NCI-H1930 (cell line): ENCODE data around the gene ABCB8.
"Not testable (repeated sequence)": the region's sequence is repeated elsewhere in the genome, so short reads cannot be mapped to it uniquely, and the experiment has no call there.

Experiments
- DNase-seq, 2 experiments: peaks; one replicate each; lab custom pipeline; 2025; lab: John Stamatoyannopoulos, UW

ABCB8 gene

DNA sequence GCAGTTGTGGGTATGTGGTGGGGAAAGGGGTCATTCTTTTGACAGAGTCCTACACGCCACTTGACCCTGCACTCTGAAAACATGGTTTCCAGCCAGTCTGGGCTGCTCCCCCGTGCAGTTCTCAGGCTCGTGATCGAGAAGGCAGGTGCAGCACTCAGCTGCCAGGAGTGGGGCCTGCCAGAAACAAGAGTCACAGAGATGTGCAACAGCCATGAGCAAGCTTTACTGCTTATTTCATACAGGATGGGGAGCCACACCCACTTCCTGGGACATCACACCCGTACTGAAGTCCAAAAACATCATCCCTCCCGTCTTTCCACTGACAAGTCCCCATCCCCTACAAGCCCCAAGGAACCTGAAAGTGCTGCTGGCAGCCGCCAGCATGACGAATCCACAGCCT, 13.3 kb upstream of the ABCB8 start:
- DNase-seq, result no peak

DNA sequence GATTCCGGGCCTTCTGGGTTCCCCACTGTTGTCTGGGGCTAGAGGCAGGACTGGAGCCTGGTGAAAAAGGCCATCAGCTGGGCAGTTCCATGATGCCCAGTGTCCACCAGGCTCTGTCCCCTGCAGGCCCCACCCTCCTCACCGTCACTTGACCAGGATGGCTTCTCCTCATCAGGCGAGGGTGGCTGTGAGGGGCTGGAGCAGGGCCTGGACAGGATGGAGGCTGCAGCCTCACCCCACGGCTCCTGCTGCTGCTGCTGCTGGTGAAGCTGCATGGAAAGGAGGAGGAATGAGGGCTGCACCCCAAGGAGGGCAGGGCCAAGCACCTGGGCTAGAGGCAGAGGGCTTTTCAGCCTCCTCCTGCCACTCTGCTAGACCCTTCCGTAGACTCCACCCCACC, 12.3 kb upstream of the ABCB8 start:
- no peak for DNase-seq

DNA sequence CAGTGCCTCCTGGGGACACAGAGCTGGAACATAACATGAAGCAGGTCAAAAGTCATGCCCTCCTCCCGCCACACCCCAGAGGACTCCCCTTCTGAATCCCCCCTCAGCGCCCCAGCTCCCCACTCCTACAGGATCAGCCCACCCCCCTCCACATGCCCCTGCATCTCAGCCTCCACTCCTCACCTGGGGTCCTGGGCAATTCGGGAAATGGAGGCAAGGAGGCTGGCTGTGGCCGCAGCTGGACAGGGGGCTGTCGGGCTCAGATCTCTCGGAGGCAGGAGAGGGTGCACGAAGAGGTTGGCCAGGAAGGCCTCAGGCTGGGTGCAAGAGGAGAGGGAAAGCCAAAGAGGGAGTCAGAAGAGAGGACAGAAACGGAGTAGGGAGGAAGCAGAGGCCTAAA, 11.7 kb upstream of the ABCB8 start:
- no peak for DNase-seq

DNA sequence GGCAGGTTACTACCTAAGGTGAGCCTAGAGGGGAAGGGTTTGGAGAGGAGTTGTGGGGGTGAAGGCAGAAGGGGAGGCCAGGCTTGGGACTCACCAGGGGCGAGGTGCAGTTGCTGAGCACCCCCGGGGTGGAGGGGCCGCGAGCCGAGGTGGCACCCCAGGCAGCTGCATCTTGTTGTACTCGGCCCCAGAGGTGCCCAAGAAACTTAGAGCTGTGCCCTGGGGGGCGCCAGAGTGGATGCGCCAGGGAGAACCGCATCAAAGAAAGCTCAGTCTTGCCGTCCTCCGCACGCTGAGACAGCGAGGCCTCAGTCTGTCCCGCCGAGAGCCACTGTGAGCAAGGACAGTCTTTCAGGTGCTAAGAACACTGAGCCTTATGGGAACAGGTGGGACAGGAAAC, 11.3 kb upstream of the ABCB8 start:
- DNase-seq, result no peak

DNA sequence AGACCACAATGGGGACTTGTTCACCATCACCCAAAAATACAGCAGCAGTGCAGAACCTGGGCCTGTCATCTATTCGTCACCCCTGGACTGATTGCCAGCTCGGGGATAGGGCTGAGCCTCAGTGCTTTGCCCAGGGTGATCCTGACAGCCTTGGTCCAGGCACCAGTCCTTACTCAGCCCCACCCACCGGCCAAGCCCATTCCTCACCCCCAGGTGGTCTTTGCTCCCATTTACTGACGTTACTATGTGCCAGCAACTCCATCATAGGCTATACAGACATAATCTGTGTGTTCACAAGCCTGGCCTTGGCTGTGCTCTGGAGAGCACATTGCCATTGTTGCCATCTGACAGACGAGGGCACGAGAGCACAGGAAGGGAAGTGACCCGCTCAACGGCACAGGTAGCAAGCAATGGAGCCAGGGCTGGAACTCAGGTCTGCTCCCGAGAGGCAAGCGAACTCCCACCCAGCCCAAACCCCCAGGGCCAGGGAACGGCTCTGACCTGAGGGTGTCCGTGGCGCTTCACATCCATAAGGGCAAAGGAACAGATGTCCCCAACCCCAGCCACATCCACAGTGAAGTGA, 10.8 kb upstream of the ABCB8 start:
- no peak for DNase-seq

DNA sequence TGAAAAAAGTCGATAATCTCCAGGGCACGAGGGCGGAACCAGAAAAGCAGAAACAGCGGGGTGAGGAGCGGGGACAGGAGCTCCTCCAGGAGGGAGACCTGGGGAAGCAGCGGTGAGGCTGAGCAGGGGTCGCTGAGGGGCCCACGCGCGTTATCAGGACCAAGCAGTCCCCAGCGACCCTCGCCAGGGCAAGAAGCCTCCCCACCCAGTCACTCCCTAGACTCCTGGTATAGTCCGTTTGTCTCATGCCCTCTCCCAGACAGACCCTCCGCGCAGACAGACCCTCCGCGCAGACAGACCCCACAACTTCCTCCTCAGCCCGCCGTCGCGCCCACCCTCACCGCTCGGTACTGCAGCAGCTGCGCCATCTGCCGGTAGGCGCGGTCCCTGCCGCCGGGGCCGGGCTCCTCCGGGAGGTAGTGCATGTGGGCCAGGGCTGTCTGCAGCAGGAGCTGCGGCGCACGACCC, 10.3 kb upstream of the ABCB8 start:
- DNase-seq, result peak; percentile 53 to 81

DNA sequence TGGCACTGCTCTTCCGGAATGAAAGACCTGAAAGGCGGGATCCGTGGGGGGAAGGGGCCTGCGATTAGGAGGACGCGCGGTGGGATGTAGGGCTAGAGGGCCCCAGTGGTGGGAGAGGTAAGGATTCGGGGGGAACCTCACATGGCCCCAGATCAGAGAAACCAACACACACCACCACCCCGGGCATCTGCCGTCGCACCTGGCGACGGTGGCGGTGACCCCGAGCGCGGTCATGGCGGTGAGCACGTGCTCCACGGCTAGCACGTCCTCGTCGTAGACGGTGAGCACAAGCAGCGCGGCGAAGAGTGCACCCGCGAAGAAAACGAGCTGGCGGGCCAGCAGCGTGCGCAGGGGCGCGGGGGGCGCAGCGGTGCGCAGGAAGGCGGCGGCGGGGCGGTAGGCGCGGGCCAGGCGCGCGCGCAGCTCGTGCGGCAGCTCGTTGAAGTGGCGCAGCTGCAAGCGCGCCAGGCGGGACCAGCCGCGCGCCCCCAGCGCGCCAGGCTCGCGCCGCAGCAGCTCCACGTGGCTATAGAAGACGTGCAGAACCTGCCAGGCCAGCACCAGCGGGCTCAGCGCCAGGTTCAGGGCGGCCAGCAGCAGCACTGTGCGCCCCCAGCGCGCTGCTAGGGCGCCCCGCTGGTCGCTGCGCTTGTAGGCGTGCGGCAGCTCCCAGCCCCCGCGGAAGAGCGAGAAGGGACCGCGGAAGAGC, 9.7 kb upstream of the ABCB8 start:
- peak; percentile 68 to 75 for DNase-seq

DNA sequence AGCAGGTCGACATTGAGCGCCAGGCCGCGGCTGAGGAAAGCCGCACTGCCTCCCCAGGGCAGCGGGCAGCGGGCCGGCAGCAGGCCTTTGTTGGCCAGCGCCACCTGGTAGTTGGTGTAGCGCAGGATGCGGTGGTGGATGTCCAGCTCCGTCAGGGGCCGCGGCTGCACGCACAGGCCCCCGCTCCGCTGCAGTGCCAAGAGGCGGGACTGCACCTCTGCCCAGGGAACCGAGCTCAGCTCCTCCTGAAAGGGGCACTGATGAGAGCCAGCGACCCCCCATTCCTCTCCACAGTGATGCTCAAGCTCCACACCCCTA, 9.2 kb upstream of the ABCB8 start:
- DNase-seq, result no peak

DNA sequence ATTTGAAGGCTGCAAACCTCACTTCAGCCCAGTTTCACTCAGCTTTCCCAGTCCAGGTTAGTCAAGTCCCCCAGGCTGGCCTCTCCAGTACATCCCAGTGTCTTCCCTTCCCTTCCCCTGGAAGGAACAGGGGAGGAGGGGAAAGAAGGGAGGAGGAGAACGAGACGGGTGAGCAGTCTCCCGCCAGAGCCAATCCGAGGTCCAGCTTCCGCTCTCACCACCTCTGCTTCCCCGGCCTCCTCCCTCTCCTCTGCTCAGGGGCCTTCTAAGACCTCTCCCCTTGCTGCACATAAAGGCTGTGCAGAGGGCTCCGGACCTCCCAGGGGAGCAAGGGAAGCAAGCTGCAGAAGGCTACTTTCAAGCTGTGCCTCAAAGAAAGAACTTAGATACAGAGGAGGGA, 8.0 kb upstream of the ABCB8 start:
- no peak for DNase-seq

DNA sequence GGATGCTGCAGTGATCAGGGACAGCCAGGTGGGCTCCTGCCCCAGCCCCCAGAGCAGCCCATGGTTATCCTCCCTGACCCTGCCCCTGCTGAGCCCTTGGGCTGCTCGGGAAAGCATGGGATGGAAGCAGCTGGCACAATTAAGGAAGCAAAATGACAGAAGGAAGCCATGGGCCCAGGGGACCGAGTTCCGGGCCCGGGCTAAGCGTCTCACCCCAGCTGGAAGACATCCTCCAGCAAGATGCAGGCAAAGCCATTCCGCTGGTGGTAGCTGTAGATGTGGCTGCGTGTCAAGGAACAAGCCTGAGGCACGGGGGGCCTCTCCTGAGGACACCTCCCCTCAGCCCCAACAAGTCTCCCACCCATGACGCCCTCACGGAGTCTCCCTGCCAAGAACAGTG, 5.0 kb upstream of the ABCB8 start:
- DNase-seq, result no peak

DNA sequence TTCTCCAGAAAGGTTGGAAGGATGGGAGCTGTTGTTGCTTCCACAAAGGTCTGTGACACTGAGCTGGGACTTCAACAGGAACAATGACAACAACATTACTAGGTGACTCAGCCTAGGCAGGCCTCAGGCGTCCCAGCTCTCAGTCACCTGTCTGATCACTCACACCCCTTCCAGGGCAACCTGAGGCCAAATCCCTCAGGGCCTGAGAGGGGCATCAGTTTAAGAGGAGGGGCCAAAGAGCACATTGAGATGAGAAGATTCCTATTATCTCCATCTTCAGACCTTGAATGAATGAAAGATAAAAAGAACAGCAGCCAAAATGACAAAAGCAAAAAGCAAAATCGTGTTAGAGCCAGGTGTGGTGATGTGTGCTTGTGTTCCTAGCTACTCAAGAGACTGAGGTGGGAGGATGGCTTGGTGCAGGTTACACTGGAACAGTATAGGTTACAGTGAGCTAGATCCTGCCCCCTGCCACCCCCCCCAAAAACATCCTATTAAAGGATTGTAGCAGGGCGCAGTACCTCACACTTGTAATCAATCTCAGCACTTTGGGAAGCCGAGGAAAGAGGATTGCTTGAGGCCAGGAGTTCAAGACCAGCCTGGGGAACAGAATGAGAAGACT, 3.7 kb upstream of the ABCB8 start, which contains the start of gene ATG9B:
ATG9B (minus strand) TSS at position 60 of the 622 bp plus-strand sequence. CDS start 71 bp downstream, outside the sequence.
- no peak for DNase-seq

DNA sequence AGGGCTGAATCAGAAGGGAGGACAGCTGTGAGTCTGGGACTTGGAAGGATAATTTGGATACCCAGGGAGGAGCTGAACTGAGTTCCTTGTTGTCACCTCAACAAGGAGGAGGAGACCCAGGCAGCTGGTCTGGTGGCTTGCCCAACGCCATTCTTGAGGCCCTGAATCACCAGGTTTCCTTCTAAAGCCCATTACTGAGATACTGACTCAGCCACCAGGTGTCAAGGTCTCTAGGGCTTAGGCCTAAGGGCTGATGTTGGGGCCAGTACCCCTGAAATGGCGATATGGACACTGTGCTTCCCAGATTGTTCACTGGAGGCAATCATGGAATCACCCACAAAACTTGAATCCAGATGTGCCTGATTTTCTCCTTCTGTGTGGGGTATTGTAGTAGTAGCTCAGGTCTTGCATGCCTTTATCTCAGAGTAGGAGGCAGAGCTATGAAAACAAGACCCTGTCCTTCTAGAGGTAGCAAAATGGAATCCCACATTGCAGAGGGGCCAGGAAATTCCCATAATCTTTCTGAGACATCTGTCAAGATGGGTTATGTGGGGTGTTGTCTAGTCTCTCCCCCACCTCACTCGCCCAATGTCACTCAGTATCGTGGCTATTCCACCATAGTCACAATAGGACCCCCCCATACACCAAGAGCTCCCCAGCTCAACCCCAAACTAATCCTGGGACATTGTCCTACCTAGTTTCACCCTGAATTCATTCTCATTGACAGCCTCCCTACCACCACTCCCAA, 2.2 kb upstream of the ABCB8 start:
- DNase-seq, result no peak

DNA sequence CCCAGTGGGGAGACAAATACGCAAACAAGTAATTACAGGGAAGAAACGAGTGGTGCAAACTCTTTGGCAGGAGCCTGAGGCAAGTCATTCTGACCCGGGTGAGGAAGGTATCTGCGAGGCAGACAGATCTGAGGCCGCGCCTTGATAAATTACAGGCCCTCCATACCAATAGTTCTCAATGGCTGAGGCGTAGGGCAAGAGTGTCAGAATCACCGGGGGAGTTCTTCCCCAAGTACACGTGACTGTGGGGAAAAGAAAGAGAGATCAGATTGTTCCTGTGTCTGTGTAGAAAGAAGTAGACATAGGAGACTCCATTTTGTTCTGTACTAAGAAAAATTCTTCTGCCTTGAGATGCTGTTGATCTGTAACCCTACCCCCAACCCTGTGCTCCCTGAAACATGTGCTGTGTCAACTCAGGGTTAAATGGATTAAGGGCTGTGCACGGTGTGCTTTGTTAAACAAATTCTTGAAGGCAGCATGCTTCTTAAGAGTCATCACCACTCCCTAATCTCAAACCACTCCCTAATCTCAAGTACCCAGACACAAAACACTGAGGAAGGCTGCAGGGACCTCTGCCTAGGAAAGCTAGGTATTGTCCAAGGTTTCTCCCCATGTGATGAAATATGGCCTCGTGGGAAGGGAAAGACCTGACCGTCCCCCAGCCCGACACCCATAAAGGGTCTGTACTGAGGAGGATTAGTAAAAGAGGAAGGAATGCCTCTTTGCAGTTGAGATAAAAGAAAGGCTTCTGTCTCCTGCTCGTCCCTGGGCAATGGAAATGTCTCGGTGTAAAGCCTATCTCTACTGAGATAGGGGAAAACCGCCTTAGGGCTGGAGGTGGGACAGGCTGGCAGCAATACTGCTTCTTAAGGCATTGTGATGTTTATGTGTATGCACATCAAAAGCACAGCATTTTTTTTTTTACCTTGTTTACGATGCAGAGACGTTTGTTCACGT, 1.2 kb upstream of the ABCB8 start:
- not testable (repeated sequence) for DNase-seq

DNA sequence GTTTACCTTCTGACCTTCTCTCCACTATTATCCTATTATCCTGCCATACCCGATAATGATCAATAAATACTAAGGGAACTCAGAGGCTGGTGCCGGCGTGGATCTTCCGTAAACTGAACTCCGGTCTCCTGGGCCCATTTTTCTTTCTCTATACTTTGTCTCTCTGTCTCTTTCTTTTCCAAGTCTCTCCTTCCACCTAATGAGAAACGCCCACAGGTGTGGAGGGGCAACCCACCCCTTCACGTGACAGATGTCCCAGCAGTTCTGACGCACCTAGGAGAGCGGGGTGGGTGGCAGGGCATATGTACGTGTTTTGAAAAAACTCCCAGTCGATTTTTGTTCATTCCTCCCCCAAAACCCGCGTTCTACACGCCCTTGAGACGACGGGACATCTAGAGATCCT, 521 bp upstream of the ABCB8 start:
- not testable (repeated sequence) for DNase-seq

DNA sequence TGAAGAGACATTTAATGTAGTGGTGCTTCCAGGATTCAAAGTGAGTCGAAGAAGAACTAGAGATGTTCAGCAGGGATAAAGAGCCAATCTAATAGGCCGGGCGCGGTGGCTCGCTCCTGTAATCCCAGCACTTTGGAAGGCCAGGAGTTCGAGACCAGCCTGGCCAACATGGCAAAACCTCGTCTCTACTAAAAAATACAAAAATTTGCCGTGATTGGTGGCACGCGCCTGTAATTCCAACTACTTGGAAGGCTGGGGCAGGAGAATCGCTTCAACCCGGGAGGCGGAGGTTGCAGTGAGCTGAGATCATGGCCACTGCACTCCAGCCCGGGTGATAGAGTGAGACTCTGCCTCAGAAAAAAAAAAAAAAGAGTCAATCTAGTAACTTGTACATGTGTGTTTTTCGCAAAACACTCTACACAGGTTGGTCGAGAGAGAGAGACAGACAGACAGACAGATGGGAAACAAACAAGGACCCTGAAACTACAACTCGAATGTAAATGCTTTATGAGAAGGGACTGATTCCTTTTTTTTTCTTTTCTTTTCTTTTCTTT, 775 bp downstream of the ABCB8 start:
- no peak for DNase-seq

DNA sequence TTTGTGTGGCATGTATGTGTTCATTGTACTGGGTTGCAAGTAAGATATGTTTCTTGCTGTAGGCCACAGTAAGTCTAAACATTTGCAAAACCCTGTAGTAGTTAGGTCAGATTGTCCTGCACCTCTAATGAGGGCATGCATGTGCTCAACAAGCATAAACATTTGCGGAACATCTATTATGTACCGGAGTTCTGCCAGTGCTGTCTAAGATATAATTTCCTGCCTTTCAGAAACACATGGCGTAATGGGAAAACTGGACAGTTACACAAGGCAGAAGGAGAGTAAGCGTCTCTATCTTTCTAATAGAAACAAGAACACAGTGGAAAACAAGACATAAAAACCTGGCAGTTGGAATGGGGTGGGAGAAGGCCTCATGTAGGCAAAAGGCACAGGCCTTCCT, 2.8 kb downstream of the ABCB8 start:
- DNase-seq, result no peak

DNA sequence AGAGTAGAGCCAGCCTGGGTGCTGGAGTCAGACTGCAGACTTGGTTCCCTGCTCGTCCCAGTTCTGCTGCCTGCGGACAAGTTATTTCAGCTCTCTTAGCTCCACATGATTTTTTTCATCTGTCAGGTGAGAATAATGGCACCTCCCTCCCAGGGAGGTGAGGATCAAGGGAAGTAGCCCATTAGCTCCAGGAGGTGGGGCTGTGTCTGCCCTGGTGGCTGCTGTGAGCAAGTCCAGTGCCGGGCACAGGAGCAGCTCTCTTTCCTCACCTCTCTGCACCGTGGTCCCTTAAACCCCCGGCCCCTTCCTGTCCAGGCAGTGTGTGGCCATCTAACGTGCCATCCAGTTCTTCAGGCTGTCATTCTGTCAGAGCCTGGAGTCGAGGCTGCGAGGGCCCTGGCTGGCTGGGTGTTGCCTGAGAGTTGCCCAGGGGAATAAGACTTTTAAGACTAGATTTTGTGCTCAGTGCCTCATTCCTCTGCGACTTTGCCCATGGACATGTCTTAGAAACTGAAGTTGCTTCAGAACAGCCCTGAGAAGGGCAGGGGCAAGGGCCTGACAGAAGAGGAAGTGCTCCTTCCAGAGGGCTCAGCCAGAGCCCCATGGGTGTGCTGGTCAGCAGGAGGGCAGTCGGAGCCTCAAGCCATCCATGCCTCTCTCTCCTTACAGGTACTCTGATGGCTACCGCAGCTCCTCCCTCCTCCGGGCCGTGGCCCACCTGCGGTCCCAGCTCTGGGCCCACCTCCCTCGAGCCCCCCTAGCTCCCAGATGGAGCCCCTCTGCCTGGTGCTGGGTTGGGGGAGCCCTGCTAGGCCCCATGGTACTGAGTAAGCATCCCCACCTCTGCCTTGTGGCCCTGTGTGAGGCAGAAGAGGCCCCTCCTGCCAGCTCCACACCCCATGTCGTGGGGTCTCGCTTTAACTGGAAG, 5.0 kb downstream of the ABCB8 start:
- DNase-seq, result no peak

DNA sequence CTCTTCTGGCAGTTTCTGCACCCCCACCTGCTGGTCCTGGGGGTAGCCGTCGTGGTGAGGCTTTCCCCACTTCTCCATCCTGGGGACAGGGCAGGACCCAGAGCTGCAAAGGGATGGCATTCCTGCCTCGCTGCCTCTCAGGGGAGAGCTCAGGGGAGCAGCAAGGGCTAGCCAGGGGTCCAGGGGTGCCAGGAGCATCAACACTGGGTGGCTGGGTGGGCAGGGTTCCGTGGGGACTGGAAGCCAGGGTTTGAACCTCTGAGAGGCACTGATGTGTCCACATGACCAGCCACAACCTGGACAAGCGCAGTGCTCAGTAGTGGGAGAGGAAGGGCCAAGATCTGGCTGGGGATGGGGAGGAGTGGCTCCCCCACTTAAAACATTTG, 5.6 kb downstream of the ABCB8 start:
- no peak for DNase-seq

DNA sequence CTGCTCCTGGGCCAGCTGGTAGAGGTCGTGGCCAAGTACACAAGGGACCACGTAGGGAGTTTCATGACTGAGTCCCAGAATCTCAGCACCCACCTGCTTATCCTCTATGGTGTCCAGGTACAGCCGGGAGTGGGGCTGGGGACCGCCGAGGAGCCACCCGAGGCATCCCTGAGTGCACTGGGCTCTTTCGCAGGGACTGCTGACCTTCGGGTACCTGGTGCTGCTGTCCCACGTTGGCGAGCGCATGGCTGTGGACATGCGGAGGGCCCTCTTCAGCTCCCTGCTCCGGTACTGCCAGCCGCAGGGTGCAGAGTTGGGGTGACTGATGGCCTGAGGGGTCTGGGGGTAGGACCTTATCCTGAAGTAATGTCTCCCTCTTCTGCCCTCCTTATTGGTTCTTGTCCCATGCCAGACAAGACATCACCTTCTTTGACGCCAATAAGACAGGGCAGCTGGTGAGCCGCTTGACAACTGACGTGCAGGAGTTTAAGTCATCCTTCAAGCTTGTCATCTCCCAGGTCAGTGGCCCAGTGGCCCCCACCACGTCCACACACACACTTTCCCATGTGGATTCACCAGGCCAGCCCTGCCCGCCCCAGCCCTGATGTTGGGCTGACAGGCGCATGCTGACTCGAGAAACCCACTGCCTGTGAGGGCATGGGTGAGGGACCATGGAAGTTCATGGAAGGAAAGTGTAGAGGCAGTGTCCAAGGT, 6.2 kb downstream of the ABCB8 start:
- no peak for DNase-seq
